BJ (cell line): Measurements from ENCODE around the gene ACAT2. TPM values are rescaled to one million over a fixed set of nuclear protein-coding genes. Genes with fewer than 3 reads are reported as not detected.

ENCODE experiments used
- CTCF ChIA-PET: fragments of 350-600 bp; formaldehyde crosslinking; extraction: SDS; loops from one replicate; lab custom pipeline; 2021; ENCODE audit warnings: antibody characterized with exemption, inconsistent platforms; lab: Yijun Ruan, JAX
- POLR2A ChIA-PET: fragments of 300-600 bp; sonication (Branson Sonifier 250); formaldehyde crosslinking; extraction: SDS; loops from one replicate; lab custom pipeline; 2021; ENCODE audit warnings: antibody characterized with exemption; lab: Charles Lee
- DNase-seq: peaks from one replicate; pipeline ENCODE4 v3.0.0-alpha.2; 2011; ENCODE audit warnings: low read depth
- H3K27me3 ChIP-seq: 2 replicates; pipeline ENCODE4 v1.6.0; 2011; ENCODE audit warnings: low read length; ENCODE audit not compliant: control insufficient read depth, insufficient read depth
- H3K36me3 ChIP-seq: 2 replicates; pipeline ENCODE4 v1.5.1; 2011; ENCODE audit warnings: low read length; ENCODE audit not compliant: control insufficient read depth, insufficient read depth
- H3K4me3 ChIP-seq: 2 replicates; pipeline ENCODE4 v1.5.1; 2011; ENCODE audit warnings: low read depth, mild to moderate bottlenecking, control low read depth, low read length
- polyA plus RNA-seq: library from polyadenylated mRNA; depleted of rRNA; stranded (reverse); fragments of >200 nt; gene quantifications from 2 replicates; pipeline ENCODE4 v1.2.3, GENCODE V29; 2011
- TF ChIP-seq, protein P1 (sequence below): IDR thresholded peaks from 2 replicates; pipeline ENCODE4 v1.5.1; 2011; ENCODE audit warnings: low read depth, mild to moderate bottlenecking, control low read depth, inconsistent platforms, low read length, moderate library complexity; ENCODE audit not compliant: insufficient read depth

ACAT2 gene
- polyA plus RNA-seq, 1 experiment: 12.5 TPM

DNA sequence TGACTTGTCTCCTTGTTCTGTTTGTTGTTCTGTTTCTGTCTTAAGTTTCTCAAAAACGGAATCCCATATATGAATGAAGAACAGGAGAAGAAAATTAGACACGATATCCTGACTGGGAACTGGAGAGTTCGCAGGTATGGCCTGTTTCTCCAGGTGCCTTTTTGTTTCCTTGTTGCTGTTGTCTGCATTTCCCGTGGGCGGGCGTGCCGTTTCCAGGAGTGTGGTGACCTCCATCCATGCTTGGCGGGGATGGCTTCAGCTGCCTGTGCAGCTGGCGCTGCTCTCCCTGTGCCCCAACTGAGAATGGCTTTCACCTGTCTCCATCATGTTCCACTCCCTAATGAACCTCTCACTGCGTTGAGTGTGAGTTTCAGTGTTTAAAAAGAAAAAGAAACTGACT lies 42.7 kb downstream of the ACAT2 start:
- no peaks in the 10 kb centered on the region for H3K27me3 ChIP-seq
- TF ChIP-seq, protein P1, sequence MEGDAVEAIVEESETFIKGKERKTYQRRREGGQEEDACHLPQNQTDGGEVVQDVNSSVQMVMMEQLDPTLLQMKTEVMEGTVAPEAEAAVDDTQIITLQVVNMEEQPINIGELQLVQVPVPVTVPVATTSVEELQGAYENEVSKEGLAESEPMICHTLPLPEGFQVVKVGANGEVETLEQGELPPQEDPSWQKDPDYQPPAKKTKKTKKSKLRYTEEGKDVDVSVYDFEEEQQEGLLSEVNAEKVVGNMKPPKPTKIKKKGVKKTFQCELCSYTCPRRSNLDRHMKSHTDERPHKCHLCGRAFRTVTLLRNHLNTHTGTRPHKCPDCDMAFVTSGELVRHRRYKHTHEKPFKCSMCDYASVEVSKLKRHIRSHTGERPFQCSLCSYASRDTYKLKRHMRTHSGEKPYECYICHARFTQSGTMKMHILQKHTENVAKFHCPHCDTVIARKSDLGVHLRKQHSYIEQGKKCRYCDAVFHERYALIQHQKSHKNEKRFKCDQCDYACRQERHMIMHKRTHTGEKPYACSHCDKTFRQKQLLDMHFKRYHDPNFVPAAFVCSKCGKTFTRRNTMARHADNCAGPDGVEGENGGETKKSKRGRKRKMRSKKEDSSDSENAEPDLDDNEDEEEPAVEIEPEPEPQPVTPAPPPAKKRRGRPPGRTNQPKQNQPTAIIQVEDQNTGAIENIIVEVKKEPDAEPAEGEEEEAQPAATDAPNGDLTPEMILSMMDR: no peak
- no peak overlapping the region for H3K4me3 ChIP-seq
- CTCF ChIA-PET: no interaction called here
- H3K36me3 ChIP-seq: no peaks in the 10 kb centered on the region
- no peak for DNase-seq
- POLR2A ChIA-PET: no interaction called here

DNA sequence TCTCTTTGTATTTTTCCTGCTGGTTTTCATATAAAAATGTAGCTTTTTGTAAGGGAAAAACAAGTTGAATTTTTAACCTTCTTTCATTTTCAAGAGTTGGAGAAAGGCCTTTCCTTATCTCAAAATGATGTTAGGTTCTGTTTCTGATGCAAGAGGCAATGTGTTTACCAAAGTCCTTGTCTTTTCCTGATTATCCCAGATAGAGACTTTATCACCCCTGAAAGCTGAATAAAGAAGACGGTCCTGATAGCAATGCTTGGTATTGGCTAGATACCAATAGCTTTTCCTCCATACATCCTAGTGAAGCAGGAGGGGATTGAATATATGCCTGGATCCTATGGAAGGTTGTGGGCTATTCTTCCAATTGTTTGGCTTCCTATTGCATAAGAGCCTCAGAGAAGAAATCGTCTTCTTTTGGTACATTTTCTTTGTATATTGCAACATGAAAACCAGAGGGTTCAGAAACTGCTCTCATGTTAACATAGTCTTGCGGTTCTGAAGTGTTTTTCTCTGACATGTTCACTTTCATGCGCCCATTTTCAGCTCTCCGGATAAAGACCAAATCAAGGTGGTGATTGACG lies 43.7 kb downstream of the ACAT2 start:
- ChIA-PET POLR2A (no interaction called here), CTCF (no interaction called here)
- Histone ChIP-seq H3K36me3 (no peaks in the 10 kb centered on the region), H3K4me3 (no peak overlapping the region), H3K27me3 (no peaks in the 10 kb centered on the region)
- TF ChIP-seq, protein P1: no peak
- DNase-seq: no peak

DNA sequence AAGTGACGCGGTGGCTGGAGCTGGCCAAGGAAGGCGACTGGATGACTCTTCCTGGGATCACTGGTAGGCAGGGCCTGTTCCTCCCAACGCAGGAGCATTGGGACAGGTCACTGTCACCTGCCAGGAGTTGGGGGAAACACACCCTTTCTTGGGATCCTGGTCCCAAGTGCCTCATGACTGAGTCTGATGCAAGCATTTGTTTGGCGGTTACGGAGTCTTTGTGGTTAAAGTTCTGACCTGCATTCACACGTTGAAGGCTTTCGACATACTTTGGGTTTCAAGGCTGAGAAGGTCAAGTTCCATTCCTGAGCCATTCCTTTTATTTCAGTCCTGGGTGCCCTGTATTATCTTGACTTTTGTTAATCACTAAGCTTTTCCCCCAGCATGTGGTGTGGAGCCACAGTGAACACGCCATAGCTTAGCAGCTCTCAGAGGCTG lies 44.2 kb downstream of the ACAT2 start:
- no peak overlapping the region for H3K4me3 ChIP-seq
- DNase-seq: no peak
- no peaks in the 10 kb centered on the region for H3K27me3 ChIP-seq
- H3K36me3 ChIP-seq: no peaks in the 10 kb centered on the region
- CTCF ChIA-PET: no interaction called here
- TF ChIP-seq, protein P1: no peak
- POLR2A ChIA-PET: no interaction called here

DNA sequence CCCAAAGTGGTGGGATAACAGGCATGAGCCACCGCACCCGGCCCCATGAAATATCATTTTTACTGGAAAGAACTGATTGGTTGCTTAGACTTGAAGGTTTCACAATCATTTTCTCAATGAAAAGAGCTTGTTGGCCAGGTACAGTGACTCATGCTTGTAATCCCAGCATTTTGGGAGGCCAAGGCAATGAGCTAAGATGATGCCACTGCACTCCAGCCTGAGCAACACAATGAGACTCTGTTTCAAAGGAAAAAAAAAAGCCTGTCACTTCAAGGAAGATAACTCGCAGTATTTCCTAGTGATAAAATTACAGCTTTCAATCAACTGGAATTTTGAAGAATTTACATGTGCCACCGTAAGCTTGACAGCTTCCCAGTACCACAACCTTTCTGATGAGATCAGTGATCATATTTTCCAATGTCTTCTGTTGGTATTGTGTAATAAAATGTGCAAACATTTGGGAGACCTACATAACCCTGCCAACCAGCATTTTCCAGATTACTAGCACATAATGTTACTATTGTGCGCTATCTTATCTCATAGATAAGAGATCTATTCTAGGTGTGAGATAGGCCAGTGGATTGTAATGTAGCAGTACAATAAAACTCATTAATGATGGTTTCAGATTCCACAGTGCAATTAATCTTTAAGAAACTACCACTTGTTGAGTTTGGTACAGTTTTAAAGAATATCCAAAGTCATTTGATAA lies 45.5 kb downstream of the ACAT2 start:
- TF ChIP-seq, protein P1: no peak
- DNase-seq: no peak
- H3K4me3 ChIP-seq: no peak overlapping the region
- H3K27me3 ChIP-seq: no peaks in the 10 kb centered on the region
- no peaks in the 10 kb centered on the region for H3K36me3 ChIP-seq
- CTCF ChIA-PET: interaction anchor here (0.9 kb wide), 1 partner anchor 8 kb away, joined by 5 read pairs; no protein-coding TSS in a partner anchor
- POLR2A ChIA-PET: no interaction called here

DNA sequence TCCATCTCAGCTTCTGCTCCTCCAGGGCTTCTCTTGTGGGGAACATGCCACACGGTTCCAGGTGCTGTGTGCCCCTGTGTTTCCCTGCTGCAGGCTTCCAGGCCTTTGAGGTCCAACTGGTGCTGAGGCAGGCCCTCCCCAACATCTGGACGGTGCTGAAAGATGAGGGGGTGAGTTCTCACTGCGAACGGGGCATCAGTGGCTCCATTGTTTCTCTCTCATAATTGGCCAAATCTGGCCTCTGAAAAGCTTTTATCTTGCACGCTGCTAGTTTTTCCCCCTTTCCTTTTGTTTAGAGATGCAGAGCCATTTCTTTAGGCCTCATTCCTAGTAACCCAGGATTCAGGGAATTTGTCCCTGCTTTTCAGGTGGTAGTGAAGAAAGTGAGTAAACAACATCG lies 46.8 kb downstream of the ACAT2 start:
- CTCF ChIA-PET: no interaction called here
- no peaks in the 10 kb centered on the region for H3K36me3 ChIP-seq
- POLR2A ChIA-PET: no interaction called here
- no peak for DNase-seq
- no peaks in the 10 kb centered on the region for H3K27me3 ChIP-seq
- TF ChIP-seq, protein P1: no peak
- no peak overlapping the region for H3K4me3 ChIP-seq
